Transverse colon (tissue), 3 donors: Measurements from ENCODE around the gene PHKA2.

Source experiments
- EP300 ChIP-seq: sonication (generic); formaldehyde crosslinking; IDR thresholded peaks from one replicate; pipeline ENCODE4 v1.6.1; 2017; ENCODE audit warnings: antibody characterized with exemption, low read depth
- POLR2AphosphoS5 ChIP-seq, 3 donors: sonication (generic); formaldehyde crosslinking; IDR thresholded peaks; one replicate each; pipeline ENCODE4 v1.6.1; 2016; ENCODE audit warnings: antibody characterized with exemption in 3 of 3

DNA sequence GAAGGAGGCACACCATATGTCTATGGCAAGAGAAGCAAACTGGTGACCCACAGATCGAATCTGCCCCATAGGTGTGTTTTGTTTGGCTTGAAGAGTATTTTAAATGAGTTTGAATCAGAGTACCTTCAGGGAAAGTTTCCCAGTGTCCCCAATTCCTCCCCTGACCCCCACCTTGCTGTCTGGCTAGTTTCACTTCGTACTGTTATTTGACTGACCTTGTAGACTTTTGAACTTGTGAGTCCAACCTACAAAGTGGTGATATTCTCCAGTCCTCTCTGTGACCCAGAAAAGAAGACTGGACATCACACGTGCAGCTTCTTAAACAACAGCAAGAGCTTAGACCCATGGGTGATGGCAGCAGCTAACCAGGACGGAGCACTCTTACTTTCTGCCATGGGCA, 39.4 kb downstream of the PHKA2 start:
- no peak for TF ChIP-seq EP300
- no peak for TF ChIP-seq POLR2AphosphoS5 (IDR thresholded peaks at IDR 0.05)
